Neural cell (in vitro differentiated cells): ENCODE measurements around the gene LRSAM1. TPM values are rescaled to one million over a fixed set of nuclear protein-coding genes. Genes with fewer than 3 reads are reported as not detected.

Experiments
- H2AFZ ChIP-seq: fragments of 200-600, 300-800 bp; sonication (generic), shearing (Covaris generic); 2 replicates; pipeline ENCODE4 v1.6.0; 2014; ENCODE audit warnings: low read depth, mild to moderate bottlenecking, antibody characterized with exemption, low read length, moderate library complexity
- H3F3A ChIP-seq: fragments of 200-600 bp; shearing (Covaris generic); 2 replicates; pipeline ENCODE4 v1.6.1; 2016; ENCODE audit warnings: mild to moderate bottlenecking, moderate library complexity, mixed read lengths, antibody characterized with exemption, low read length; ENCODE audit not compliant: insufficient read depth, poor library complexity, severe bottlenecking
- H3K27ac ChIP-seq: fragments of 200-600, 300-800 bp; sonication (generic), shearing (Covaris generic); 2 replicates; pipeline ENCODE4 v1.5.1; 2014; ENCODE audit warnings: mild to moderate bottlenecking, low read length, moderate library complexity
- H3K27me3 ChIP-seq: fragments of 300-800, 200-600 bp; sonication (generic), shearing (Covaris generic); 2 replicates; pipeline ENCODE4 v1.6.0; 2014; ENCODE audit warnings: mild to moderate bottlenecking, low read depth, low read length, moderate library complexity; ENCODE audit not compliant: insufficient read depth
- H3K36me3 ChIP-seq: fragments of 300-800, 200-600 bp; sonication (generic), shearing (Covaris generic); 2 replicates; pipeline ENCODE4 v1.5.1; 2014; ENCODE audit warnings: mild to moderate bottlenecking, antibody characterized with exemption, low read length, moderate library complexity; ENCODE audit not compliant: insufficient read depth
- H3K4me2 ChIP-seq: fragments of 300-800, 200-600 bp; sonication (generic), shearing (Covaris generic); 2 replicates; pipeline ENCODE4 v1.6.0; 2014; ENCODE audit warnings: mild to moderate bottlenecking, low read length
- H3K4me3 ChIP-seq: fragments of 300-800, 200-600 bp; sonication (generic), shearing (Covaris generic); 2 replicates; pipeline ENCODE4 v1.5.1; 2014; ENCODE audit warnings: mild to moderate bottlenecking, low read length, moderate library complexity
- H3K79me2 ChIP-seq: fragments of 200-600 bp; shearing (Covaris generic); replicated peaks from 2 replicates; pipeline ENCODE4 v1.6.0; 2014; ENCODE audit warnings: mild to moderate bottlenecking, low read length, moderate library complexity; ENCODE audit not compliant: insufficient read depth
- H3K9ac ChIP-seq: fragments of 300-800, 200-600 bp; sonication (generic), shearing (Covaris generic); 2 replicates; pipeline ENCODE4 v1.6.1; 2016; ENCODE audit warnings: mild to moderate bottlenecking, low read length, mixed read lengths
- H3K9me2 ChIP-seq: fragments of 200-600 bp; shearing (Covaris generic); 2 replicates; pipeline ENCODE4 v1.6.1; 2016; ENCODE audit warnings: mild to moderate bottlenecking, low read length, mixed read lengths; ENCODE audit not compliant: insufficient read depth
- H3K9me3 ChIP-seq: fragments of 200-600, 300-800 bp; sonication (generic), shearing (Covaris generic); 2 replicates; pipeline ENCODE4 v1.6.1; 2016; ENCODE audit warnings: mild to moderate bottlenecking, mixed run types, low read length, moderate library complexity, mixed read lengths
- H4K20me1 ChIP-seq: fragments of 200-600 bp; shearing (Covaris generic); 2 replicates; pipeline ENCODE4 v1.6.1; 2016; ENCODE audit warnings: mild to moderate bottlenecking, mixed run types; ENCODE audit not compliant: insufficient read depth
- EP300 ChIP-seq: fragments of 450-650 bp; conservative IDR thresholded peaks from 2 replicates; pipeline ENCODE4 v1.6.1; 2014; ENCODE audit warnings: antibody characterized with exemption, mild to moderate bottlenecking, moderate library complexity; ENCODE audit not compliant: poor library complexity, severe bottlenecking
- EZH2 ChIP-seq: fragments of 200-600, 300-800 bp; shearing (Covaris generic), sonication (generic); IDR thresholded peaks from 2 replicates; pipeline ENCODE4 v1.6.1; 2014; ENCODE audit warnings: antibody characterized with exemption, low read length, borderline replicate concordance, mild to moderate bottlenecking; ENCODE audit not compliant: insufficient read depth, poor library complexity, severe bottlenecking
- MXI1 ChIP-seq: fragments of 450-650 bp; conservative IDR thresholded peaks from 2 replicates; pipeline ENCODE4 v1.6.1; 2014; ENCODE audit warnings: antibody characterized with exemption, mild to moderate bottlenecking; ENCODE audit not compliant: poor library complexity, severe bottlenecking
- POLR2AphosphoS5 ChIP-seq: IDR thresholded peaks from 2 replicates; pipeline ENCODE4 v1.6.1; 2012
- RAD21 ChIP-seq: fragments of 450-650 bp; conservative IDR thresholded peaks from 2 replicates; pipeline ENCODE4 v1.6.1; 2014; ENCODE audit warnings: antibody characterized with exemption, mild to moderate bottlenecking, moderate library complexity
- SMC3 ChIP-seq: fragments of 450-650 bp; conservative IDR thresholded peaks from 2 replicates; pipeline ENCODE4 v1.6.1; 2014; ENCODE audit warnings: antibody characterized with exemption, mild to moderate bottlenecking, moderate library complexity; ENCODE audit not compliant: poor library complexity
- TAF1 ChIP-seq: IDR thresholded peaks from 2 replicates; pipeline ENCODE4 v1.6.1; 2012; ENCODE audit warnings: low read depth
- polyA plus RNA-seq: library from polyadenylated mRNA; depleted of rRNA; stranded (reverse); fragments of >200 nt; gene quantifications from 2 replicates; pipeline ENCODE4 v1.2.3, GENCODE V29; 2014
- TF ChIP-seq, protein P1 (sequence below): fragments of 450-650 bp; IDR thresholded peaks from 2 replicates; pipeline ENCODE4 v1.5.1; 2014; ENCODE audit warnings: antibody characterized with exemption, mild to moderate bottlenecking, moderate library complexity; ENCODE audit not compliant: poor library complexity, severe bottlenecking
- TF ChIP-seq, protein P2 (sequence below): IDR thresholded peaks from 2 replicates; pipeline ENCODE4 v1.6.1; 2012; ENCODE audit warnings: borderline replicate concordance

Gene LRSAM1
- polyA plus RNA-seq, 1 donor from 2014 or later, result 21.6 TPM

DNA sequence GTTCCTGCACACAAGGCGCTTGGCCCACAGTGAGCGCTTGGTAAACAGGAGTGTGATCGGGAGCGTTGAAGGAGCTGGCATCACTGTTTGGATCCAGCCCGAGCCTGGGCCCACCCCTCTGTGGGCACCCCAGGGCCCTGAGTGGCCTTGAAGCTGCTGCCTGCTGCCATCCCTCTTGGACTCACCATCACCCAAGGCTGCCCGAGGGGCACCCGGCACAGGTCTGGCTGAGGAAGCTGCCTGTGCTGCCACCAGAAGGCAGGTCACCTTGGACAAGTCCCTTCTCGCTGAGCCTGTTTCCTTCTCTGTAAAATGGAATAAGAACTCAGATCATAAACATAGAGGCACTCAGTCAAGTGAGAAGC, 53.6 kb downstream of the LRSAM1 start:
- TF ChIP-seq MXI1 (no peak), EZH2 (no peak), POLR2AphosphoS5 (no peak), TAF1 (no peak), EP300 (no peak), SMC3 (no peak), RAD21 (no peak)
- TF ChIP-seq, protein P1, sequence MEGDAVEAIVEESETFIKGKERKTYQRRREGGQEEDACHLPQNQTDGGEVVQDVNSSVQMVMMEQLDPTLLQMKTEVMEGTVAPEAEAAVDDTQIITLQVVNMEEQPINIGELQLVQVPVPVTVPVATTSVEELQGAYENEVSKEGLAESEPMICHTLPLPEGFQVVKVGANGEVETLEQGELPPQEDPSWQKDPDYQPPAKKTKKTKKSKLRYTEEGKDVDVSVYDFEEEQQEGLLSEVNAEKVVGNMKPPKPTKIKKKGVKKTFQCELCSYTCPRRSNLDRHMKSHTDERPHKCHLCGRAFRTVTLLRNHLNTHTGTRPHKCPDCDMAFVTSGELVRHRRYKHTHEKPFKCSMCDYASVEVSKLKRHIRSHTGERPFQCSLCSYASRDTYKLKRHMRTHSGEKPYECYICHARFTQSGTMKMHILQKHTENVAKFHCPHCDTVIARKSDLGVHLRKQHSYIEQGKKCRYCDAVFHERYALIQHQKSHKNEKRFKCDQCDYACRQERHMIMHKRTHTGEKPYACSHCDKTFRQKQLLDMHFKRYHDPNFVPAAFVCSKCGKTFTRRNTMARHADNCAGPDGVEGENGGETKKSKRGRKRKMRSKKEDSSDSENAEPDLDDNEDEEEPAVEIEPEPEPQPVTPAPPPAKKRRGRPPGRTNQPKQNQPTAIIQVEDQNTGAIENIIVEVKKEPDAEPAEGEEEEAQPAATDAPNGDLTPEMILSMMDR, result no peak
- TF ChIP-seq, protein P2, sequence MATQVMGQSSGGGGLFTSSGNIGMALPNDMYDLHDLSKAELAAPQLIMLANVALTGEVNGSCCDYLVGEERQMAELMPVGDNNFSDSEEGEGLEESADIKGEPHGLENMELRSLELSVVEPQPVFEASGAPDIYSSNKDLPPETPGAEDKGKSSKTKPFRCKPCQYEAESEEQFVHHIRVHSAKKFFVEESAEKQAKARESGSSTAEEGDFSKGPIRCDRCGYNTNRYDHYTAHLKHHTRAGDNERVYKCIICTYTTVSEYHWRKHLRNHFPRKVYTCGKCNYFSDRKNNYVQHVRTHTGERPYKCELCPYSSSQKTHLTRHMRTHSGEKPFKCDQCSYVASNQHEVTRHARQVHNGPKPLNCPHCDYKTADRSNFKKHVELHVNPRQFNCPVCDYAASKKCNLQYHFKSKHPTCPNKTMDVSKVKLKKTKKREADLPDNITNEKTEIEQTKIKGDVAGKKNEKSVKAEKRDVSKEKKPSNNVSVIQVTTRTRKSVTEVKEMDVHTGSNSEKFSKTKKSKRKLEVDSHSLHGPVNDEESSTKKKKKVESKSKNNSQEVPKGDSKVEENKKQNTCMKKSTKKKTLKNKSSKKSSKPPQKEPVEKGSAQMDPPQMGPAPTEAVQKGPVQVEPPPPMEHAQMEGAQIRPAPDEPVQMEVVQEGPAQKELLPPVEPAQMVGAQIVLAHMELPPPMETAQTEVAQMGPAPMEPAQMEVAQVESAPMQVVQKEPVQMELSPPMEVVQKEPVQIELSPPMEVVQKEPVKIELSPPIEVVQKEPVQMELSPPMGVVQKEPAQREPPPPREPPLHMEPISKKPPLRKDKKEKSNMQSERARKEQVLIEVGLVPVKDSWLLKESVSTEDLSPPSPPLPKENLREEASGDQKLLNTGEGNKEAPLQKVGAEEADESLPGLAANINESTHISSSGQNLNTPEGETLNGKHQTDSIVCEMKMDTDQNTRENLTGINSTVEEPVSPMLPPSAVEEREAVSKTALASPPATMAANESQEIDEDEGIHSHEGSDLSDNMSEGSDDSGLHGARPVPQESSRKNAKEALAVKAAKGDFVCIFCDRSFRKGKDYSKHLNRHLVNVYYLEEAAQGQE, result no peak
- H3K79me2 ChIP-seq, result no peaks in the 10 kb centered on the region
- no peaks in the 10 kb centered on the region for H3K9me3 ChIP-seq
- no peaks in the 10 kb centered on the region for H4K20me1 ChIP-seq
- no peaks in the 10 kb centered on the region for H3K36me3 ChIP-seq
- H3K4me3 ChIP-seq, result no peak overlapping the region
- no peaks in the 10 kb centered on the region for H3F3A ChIP-seq
- no peak overlapping the region for H3K9ac ChIP-seq
- H3K27me3 ChIP-seq, result no peaks in the 10 kb centered on the region
- H3K4me2 ChIP-seq, result no peak overlapping the region
- H2AFZ ChIP-seq, result no peak overlapping the region
- no peaks in the 10 kb centered on the region for H3K9me2 ChIP-seq
- no peak overlapping the region for H3K27ac ChIP-seq

DNA sequence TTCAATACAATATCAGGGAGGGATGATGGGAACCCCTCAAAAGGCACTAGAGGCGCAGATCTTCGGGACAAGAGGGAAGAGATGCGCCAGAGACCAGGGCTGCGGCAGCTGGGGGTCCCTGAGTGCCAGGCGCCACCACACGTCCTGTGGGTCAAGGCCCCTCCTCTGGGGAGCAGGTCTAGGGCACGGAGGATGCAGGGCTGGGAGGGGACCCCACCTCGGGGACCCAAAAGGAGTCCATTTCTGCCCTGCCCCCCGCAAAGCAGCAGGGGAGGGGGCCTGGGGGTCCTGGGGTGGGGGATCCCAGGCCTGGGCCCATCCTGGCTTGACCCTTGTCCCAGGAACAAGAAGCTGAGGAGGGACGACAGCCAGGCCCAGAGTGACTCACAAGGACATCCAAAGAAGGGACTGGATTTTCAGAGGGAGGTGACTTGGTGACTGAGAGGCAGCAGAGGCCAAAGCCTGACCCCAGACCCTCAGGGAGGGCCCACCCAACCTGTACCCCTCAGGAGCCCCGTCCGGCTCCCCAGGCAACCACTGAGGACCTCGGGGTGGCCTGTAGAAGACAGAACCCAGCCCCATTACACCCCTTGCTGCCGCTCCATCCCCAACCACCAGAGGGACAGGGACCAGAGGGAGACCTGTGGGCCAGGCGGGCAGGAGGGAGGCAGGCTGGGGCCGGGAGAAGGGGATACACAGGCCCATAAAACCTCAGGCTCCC, 54.2 kb downstream of the LRSAM1 start:
- Histone ChIP-seq H3K27me3 (no peaks in the 10 kb centered on the region), H3K27ac (no peak overlapping the region), H3K9me3 (no peaks in the 10 kb centered on the region), H3K4me3 (no peak overlapping the region), H3K36me3 (no peaks in the 10 kb centered on the region), H3K9me2 (no peaks in the 10 kb centered on the region), H3K9ac (no peak overlapping the region), H3K79me2 (no peaks in the 10 kb centered on the region), H4K20me1 (no peaks in the 10 kb centered on the region), H3K4me2 (no peak overlapping the region), H2AFZ (no peak overlapping the region), H3F3A (no peaks in the 10 kb centered on the region)
- TF ChIP-seq MXI1 (no peak), RAD21 (no peak), EP300 (no peak), TAF1 (no peak), POLR2AphosphoS5 (no peak), EZH2 (no peak), SMC3 (peak; percentile 29)
- TF ChIP-seq, protein P1, result no peak
